ENCODE results near the gene HCFC1R1. TPM values are rescaled to one million over a fixed set of nuclear protein-coding genes. Genes with fewer than 3 reads are reported as not detected.

Gene HCFC1R1
- total and polyA plus RNA-seq, 2 of the 8 experiments (the other 6 are each of a cell fraction or from before 2014, with no cell fraction given): 72.7 to 138 TPM

DNA sequence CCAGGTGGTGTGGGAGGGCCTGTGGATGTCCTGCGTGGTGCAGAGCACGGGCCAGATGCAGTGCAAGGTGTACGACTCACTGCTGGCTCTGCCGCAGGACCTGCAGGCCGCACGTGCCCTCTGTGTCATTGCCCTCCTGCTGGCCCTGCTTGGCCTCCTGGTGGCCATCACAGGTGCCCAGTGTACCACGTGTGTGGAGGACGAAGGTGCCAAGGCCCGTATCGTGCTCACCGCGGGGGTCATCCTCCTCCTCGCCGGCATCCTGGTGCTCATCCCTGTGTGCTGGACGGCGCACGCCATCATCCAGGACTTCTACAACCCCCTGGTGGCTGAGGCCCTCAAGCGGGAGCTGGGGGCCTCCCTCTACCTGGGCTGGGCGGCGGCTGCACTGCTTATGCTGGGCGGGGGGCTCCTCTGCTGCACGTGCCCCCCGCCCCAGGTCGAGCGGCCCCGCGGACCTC, 10.2 kb downstream of the HCFC1R1 start (continued):
- TF ChIP-seq PHF8 (conservative IDR thresholded peaks at IDR 0.05; ENCODE audit: low read depth, low read length): no peak
- no peak for TF ChIP-seq EZH2 (IDR thresholded peaks at IDR 0.05; ENCODE audit: low read depth, low read length, severe bottlenecking)
- no peak for TF ChIP-seq SP4 (IDR thresholded peaks at IDR 0.05; ENCODE audit: low read length)
- TF ChIP-seq RXRA (IDR thresholded peaks at IDR 0.05; ENCODE audit: insufficient read depth, low read depth, low read length): no peak

Measured in H1 (cell line).